Epithelial cell of esophagus (primary cell): ENCODE measurements around the gene PRCC.

Experiments used
- DNase-seq: peaks from one replicate; pipeline ENCODE4 v3.0.0; 2010; ENCODE audit warnings: low read depth
- H3K4me3 ChIP-seq: 2 replicates; pipeline ENCODE4 v1.5.1; 2011; ENCODE audit warnings: mild to moderate bottlenecking, low read length, control low read depth
- TF ChIP-seq, protein P1 (sequence below): IDR thresholded peaks from 2 replicates; pipeline ENCODE4 v1.5.1; 2011; ENCODE audit warnings: low read depth, mild to moderate bottlenecking, low read length, control low read depth, inconsistent platforms; ENCODE audit not compliant: insufficient read depth; ENCODE audit errors: missing control alignments

The PRCC gene

DNA sequence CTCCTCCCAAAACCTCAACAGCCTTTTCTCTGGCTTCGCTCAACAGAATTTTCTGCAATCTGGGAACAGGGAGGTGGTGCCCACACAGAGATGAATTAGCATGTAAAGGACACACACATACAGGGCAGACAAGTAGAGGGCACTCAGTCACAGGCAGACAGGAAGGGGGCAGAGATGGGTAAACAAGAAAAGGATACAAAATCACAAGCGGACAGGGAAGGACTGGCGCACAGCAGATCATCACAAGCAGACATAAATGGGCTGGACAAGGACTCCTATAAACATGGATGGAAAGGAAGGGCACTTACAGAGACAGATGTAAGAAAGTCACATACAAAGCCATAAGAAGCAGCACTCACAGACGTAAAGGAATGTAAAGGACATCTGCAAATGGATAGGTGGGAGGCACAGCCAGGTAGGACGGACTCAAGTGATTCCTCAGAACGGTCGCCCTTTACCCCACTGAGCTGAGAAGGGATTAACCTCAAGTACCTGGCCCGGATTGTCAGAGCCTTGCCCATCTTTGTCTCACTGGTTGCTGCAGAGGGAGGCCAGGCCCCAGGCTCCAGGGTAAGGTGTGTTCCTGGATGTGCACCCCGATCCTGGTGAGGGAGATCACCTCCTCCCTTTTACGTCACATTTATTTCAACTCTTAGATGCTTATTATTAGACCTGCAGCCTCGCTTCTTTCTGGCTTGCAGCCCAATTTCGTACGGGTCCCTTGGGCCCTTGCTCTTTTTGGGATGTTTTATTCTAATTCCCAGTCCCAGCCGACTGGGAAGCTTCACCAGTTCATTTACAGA, 836 bp upstream of the PRCC start:
- peak; percentile 9 for DNase-seq
- TF ChIP-seq, protein P1, sequence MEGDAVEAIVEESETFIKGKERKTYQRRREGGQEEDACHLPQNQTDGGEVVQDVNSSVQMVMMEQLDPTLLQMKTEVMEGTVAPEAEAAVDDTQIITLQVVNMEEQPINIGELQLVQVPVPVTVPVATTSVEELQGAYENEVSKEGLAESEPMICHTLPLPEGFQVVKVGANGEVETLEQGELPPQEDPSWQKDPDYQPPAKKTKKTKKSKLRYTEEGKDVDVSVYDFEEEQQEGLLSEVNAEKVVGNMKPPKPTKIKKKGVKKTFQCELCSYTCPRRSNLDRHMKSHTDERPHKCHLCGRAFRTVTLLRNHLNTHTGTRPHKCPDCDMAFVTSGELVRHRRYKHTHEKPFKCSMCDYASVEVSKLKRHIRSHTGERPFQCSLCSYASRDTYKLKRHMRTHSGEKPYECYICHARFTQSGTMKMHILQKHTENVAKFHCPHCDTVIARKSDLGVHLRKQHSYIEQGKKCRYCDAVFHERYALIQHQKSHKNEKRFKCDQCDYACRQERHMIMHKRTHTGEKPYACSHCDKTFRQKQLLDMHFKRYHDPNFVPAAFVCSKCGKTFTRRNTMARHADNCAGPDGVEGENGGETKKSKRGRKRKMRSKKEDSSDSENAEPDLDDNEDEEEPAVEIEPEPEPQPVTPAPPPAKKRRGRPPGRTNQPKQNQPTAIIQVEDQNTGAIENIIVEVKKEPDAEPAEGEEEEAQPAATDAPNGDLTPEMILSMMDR, result no peak
- H3K4me3 ChIP-seq, result peak overlapping the region; percentile 92

- peak; percentile 30 for DNase-seq
- TF ChIP-seq, protein P1, result no peak
- H3K4me3 ChIP-seq, result peak overlapping the region; percentile 92
These were observed 707 bp downstream of the PRCC start for GRCh38 chr1:156767879-156768604.

DNA sequence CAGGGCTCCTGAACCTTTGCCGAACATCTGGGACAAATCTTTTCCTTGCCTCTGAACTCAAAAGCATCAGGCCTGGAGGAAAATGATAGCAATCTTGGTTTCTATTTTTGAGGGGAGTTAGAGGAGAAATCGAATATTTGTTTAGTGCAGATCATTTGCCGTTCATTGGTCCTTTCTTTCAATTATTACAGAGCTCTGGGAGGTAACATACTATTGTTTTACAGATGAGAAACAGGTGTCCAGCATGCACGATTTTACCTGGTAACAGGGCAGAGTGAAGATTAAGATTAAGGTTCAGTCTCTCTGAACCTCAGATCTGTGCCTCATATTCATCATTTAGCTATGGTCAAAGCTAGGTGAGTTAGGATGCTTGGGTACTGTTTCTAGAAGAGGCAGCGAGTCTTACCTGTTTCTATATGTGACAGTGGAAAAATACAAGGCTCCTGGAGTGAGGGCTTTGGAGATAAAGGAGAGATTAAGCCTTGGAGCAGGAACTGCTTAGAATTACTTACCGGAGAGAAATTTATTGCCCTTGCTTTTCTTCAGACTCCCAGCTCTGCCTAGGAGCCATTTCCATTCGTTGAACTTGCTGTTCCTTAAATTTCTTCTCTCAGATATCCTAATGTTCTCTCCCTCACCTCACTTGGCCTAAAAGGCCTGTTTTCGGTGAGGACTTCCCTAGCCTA, 1.4 kb downstream of the PRCC start:
- H3K4me3 ChIP-seq, result peak overlapping the region; percentile 92
- TF ChIP-seq, protein P1, result no peak

DNA sequence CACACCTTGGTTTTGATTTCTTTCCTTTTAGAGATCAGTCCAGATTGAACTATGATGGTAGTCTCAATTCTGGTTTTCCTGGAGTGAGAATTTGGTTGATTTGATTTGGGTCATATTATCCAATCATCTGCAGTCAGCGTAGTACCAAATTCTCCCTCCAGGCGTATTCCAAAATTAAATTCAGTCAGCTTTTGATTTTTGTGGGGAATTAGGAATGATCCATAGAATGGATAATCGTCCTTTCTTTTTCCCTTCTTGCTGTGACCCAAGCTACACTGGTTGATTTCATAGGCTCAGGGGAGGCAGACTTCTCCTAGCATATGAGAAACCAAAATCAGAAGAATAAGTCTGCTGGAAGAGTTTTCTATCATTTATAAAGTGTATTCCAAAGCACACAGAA, 4.9 kb downstream of the PRCC start:
- no peak for DNase-seq
- H3K4me3 ChIP-seq, result no peak overlapping the region
- TF ChIP-seq, protein P1, result no peak

More for the DNA sequence above, 1.4 kb downstream of the PRCC start:
- no peak for DNase-seq

DNA sequence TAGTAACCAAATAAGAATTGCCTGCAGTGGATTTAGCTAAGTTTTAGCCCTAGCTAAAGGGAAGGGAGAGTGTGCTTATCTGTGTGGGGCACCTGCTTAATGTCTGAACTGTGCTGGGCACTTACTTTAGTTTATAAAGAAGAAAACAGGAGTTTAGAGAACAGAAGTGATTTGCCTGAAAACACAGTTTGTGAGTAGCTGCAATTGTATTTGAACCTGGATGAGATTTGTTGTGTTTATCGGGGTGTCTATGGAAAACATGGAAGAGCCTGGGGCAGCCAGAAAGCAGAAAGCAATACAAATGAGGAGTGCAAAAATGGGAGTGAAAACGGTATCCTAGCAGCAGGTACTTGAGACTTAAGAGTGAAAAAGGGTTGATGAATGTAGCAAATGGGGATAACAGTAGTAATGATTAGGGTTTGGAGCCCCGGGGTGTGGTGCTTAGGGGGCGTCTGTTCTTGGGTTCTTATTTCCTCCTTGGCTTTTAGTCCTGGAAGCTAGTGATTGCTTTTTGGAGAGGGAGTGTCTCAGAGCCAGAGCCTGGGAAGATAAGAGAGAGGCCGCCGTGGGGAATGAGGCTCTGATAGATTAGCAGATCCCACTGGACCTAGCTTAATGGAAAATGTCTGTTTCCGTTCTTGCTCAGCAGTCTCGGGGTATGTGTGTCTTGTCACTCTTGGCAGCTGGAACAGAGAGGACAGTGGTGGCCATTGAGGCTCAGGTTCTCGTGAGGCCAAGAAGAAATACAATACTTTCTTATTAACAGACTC, 5.6 kb downstream of the PRCC start:
- TF ChIP-seq, protein P1, result no peak
- no peak for DNase-seq
- no peak overlapping the region for H3K4me3 ChIP-seq

- DNase-seq, result peak; percentile 23
These were observed 6.3 kb downstream of the PRCC start for GRCh38 chr1:156773607-156774006.

More at GRCh38 chr1:156773607-156774006, 6.3 kb downstream of the PRCC start:
- H3K4me3 ChIP-seq, result no peak overlapping the region
- TF ChIP-seq, protein P1, result peak; percentile 22
